HG03571 (cell line): ENCODE measurements around the gene CIZ1.

Experiments used
- ATAC-seq: cut with Tn5 transposase; IDR thresholded peaks from one replicate; pipeline ENCODE4 v1.9.1; 2021; ENCODE audit not compliant: unreplicated experiment

CIZ1 gene

DNA sequence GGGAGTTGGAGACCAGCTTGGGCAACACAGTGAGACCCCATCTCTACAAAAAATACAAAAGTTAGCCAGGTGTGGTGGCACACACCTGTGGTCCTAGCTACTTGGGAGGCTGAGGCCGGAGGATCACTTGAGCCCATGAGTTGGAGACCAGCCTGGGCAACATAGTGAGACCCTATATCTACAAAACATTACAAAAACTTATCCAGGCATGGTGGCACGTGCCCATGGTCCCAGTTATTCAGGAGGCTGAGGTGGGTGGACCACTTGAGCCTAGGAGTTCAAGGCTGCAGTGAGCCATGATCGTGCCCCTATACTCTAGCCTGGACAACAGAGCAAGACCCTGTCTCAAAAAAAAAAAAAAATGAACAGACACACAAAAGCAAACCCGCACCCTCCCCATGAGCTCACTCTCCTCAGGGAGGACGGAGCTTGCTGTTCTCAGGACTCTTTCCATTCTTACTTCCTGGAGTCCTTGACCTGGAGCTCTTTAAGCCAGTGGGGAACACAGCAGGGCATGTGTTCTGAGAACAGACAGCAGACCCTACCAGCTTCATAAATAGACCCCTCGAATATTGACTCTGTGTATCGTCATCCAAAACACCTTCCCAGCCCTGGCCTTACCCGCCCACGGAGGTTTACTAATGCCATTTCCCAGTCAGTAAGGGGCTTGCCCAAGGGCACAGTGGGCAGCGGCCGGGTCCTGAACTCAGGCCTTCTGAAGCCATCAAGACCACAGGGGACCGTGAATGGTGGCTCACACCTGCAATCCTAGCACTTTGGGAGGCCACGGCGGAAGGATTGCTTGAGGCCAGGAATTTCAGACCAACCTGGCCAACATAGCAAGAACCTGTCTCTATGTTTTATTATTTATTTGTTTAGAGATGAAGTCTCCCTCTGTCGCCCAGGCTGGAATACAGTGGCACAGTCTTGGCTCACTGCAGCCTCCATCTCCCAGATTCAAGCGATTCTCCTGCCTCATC lies 75.0 kb downstream of the CIZ1 start:
- ATAC-seq = no peak
